Measurements from ENCODE around the gene EFR3B. TPM values are rescaled to one million over a fixed set of nuclear protein-coding genes. Genes with fewer than 3 reads are reported as not detected.

EFR3B gene
- total and polyA plus RNA-seq, 4 donors: 0.68 to 6.1 (median 3.6) TPM

GRCh38 chr2:25105336-25106085 lies 63.6 kb downstream of the EFR3B start:
- 82 to 92% methylated on average over 6 of the region's 6 CpGs for WGBS, 2 donors
- ATAC-seq (ENCODE audit: insufficient read depth, low FRiP score): no peak
- Histone ChIP-seq H3K36me3 (ENCODE audit: control insufficient read depth in 4 of 4, insufficient read depth in 4 of 4, low read length in 4 of 4) (peaks cover 0 to 4% (median 0%) of the 10 kb centered on the region in 4 donors), H3K9me3 (ENCODE audit: control insufficient read depth in 4 of 4, insufficient read depth in 3 of 4, low read length in 3 of 4) (peaks cover 0 to 4% (median 0%) of the 10 kb centered on the region in 4 donors), H3K27ac (ENCODE audit: low read depth in 1 of 2, low read length in 1 of 2) (no peak overlapping the region), H3K27me3 (ENCODE audit: control insufficient read depth in 3 of 3, insufficient read depth in 3 of 3, low read length in 2 of 3) (no peaks in the 10 kb centered on the region), H3K9ac (ENCODE audit: insufficient read depth in 1 of 2, low read length in 2 of 2) (no peak overlapping the region), H3K4me1 (ENCODE audit: control insufficient read depth in 5 of 5, insufficient read depth in 5 of 5, low read length in 5 of 5) (no peaks in the 10 kb centered on the region), H3K4me3 (no peak overlapping the region)
- DNase-seq: no peak
- TF ChIP-seq CTCF (IDR thresholded peaks at IDR 0.05; ENCODE audit: control extremely low read depth, extremely low read depth): no peak

GRCh38 chr2:25109822-25110221 lies 67.9 kb downstream of the EFR3B start:
- no peaks in the 10 kb centered on the region for H3K27me3 ChIP-seq (ENCODE audit: control insufficient read depth in 3 of 3, insufficient read depth in 3 of 3, low read length in 2 of 3)
- TF ChIP-seq CTCF (IDR thresholded peaks at IDR 0.05; ENCODE audit: control extremely low read depth, extremely low read depth): no peak
- no peaks in the 10 kb centered on the region for H3K4me1 ChIP-seq (ENCODE audit: control insufficient read depth in 5 of 5, insufficient read depth in 5 of 5, low read length in 5 of 5)
- ATAC-seq (ENCODE audit: insufficient read depth, low FRiP score): no peak
- no peak overlapping the region for H3K4me3 ChIP-seq
- no peak for DNase-seq
- H3K27ac ChIP-seq (ENCODE audit: low read depth in 1 of 2, low read length in 1 of 2): no peak overlapping the region
- H3K9ac ChIP-seq (ENCODE audit: insufficient read depth in 1 of 2, low read length in 2 of 2): no peak overlapping the region
- 92 to 94% methylated on average over 9 of the region's 9 CpGs for WGBS, 2 donors
- peaks cover 0 to 2% (median 0%) of the 10 kb centered on the region in 4 donors for H3K9me3 ChIP-seq (ENCODE audit: control insufficient read depth in 4 of 4, insufficient read depth in 3 of 4, low read length in 3 of 4)
- no peaks in the 10 kb centered on the region for H3K36me3 ChIP-seq (ENCODE audit: control insufficient read depth in 4 of 4, insufficient read depth in 4 of 4, low read length in 4 of 4)

GRCh38 chr2:25112113-25112512 lies 70.2 kb downstream of the EFR3B start:
- H3K36me3 ChIP-seq (ENCODE audit: control insufficient read depth in 4 of 4, insufficient read depth in 4 of 4, low read length in 4 of 4): no peaks in the 10 kb centered on the region
- peaks cover 0 to 8% (median 0%) of the 10 kb centered on the region in 5 donors for H3K4me1 ChIP-seq (ENCODE audit: control insufficient read depth in 5 of 5, insufficient read depth in 5 of 5, low read length in 5 of 5)
- TF ChIP-seq CTCF (IDR thresholded peaks at IDR 0.05; ENCODE audit: control extremely low read depth, extremely low read depth): no peak
- H3K4me3 ChIP-seq: no peak overlapping the region
- DNase-seq (no peak), ATAC-seq (ENCODE audit: insufficient read depth, low FRiP score) (no peak)
- no peaks in the 10 kb centered on the region for H3K27me3 ChIP-seq (ENCODE audit: control insufficient read depth in 3 of 3, insufficient read depth in 3 of 3, low read length in 2 of 3)
- WGBS, 2 donors: 62 to 73% methylated on average over 3 of the region's 3 CpGs
- H3K9me3 ChIP-seq (ENCODE audit: control insufficient read depth in 4 of 4, insufficient read depth in 3 of 4, low read length in 3 of 4): peaks cover 0 to 2% (median 0%) of the 10 kb centered on the region in 4 donors
- H3K27ac ChIP-seq (ENCODE audit: low read depth in 1 of 2, low read length in 1 of 2): no peak overlapping the region
- no peak overlapping the region for H3K9ac ChIP-seq (ENCODE audit: insufficient read depth in 1 of 2, low read length in 2 of 2)
